NK-92 (cell line): ENCODE measurements around the gene TUBA8.
"Not testable (repeated sequence)": the region's sequence is repeated elsewhere in the genome, so short reads cannot be mapped to it uniquely, and the experiment has no call there.

ENCODE experiments used
- DNase-seq: peaks from one replicate; lab custom pipeline; 2025; ENCODE audit not compliant: unreplicated experiment; lab: John Stamatoyannopoulos, UW

The TUBA8 gene

GRCh38 chr22:18126606-18127005 lies 16.0 kb downstream of the TUBA8 start:
- DNase-seq, result no peak

GRCh38 chr22:18130018-18130417 lies 19.4 kb downstream of the TUBA8 start:
- DNase-seq, result no peak

GRCh38 chr22:18130699-18131429 lies 20.3 kb downstream of the TUBA8 start:
- no peak for DNase-seq

- DNase-seq, result no peak
Observed at GRCh38 chr22:18133452-18133851, 22.8 kb downstream of the TUBA8 start.

GRCh38 chr22:18136563-18137320 lies 26.1 kb downstream of the TUBA8 start:
- no peak for DNase-seq

GRCh38 chr22:18141004-18141403 lies 30.4 kb downstream of the TUBA8 start:
- not testable (repeated sequence) for DNase-seq

GRCh38 chr22:18144105-18144504 lies 33.5 kb downstream of the TUBA8 start:
- DNase-seq, result no peak

- DNase-seq, result no peak
Observed at GRCh38 chr22:18145676-18146388, 35.2 kb downstream of the TUBA8 start.

- no peak for DNase-seq
Observed at GRCh38 chr22:18146389-18146753, 35.8 kb downstream of the TUBA8 start.

- no peak for DNase-seq
Observed at GRCh38 chr22:18147791-18148190, 37.2 kb downstream of the TUBA8 start.

- DNase-seq, result no peak
Observed at GRCh38 chr22:18148293-18148965, 37.8 kb downstream of the TUBA8 start.

GRCh38 chr22:18152519-18152918 lies 41.9 kb downstream of the TUBA8 start:
- DNase-seq, result no peak

- DNase-seq, result no peak
Observed at GRCh38 chr22:18154821-18155390, 44.3 kb downstream of the TUBA8 start.

GRCh38 chr22:18155546-18155945 lies 44.9 kb downstream of the TUBA8 start:
- not testable (repeated sequence) for DNase-seq

GRCh38 chr22:18156878-18157713 lies 46.5 kb downstream of the TUBA8 start:
- no peak for DNase-seq

GRCh38 chr22:18157714-18158028 lies 47.1 kb downstream of the TUBA8 start:
- no peak for DNase-seq

GRCh38 chr22:18160641-18161040 lies 50.0 kb downstream of the TUBA8 start:
- DNase-seq, result not testable (repeated sequence)

GRCh38 chr22:18163843-18164242 lies 53.2 kb downstream of the TUBA8 start:
- not testable (repeated sequence) for DNase-seq

GRCh38 chr22:18164584-18164983 lies 54.0 kb downstream of the TUBA8 start:
- not testable (repeated sequence) for DNase-seq

GRCh38 chr22:18165356-18165755 lies 54.7 kb downstream of the TUBA8 start:
- not testable (repeated sequence) for DNase-seq
